K562 (cell line): ENCODE measurements around the gene PCSK2.

Source experiments
- EP300 ChIP-seq: IDR thresholded peaks from 2 replicates; pipeline ENCODE4 v1.6.1; 2012; ENCODE audit warnings: low read length, improper control_type of control experiment
- NCOA2 ChIP-seq, 2 experiments: fragments of 450-650 bp; IDR thresholded peaks; 2 replicates each; pipeline ENCODE4 v1.6.1; 2018; ENCODE audit warnings: mild to moderate bottlenecking in 2 of 2, moderate library complexity in 1 of 2; ENCODE audit not compliant: partially characterized antibody in 2 of 2
- RBBP5 ChIP-seq: fragments of 200-600 bp; sonication (generic); IDR thresholded peaks from 2 replicates; pipeline ENCODE4 v1.6.1; 2012; ENCODE audit warnings: borderline replicate concordance, mild to moderate bottlenecking, low read length, control low read depth, inconsistent platforms; ENCODE audit not compliant: insufficient read depth, poor library complexity, severe bottlenecking
- TAF1 ChIP-seq: IDR thresholded peaks from 2 replicates; pipeline ENCODE4 v1.6.1; 2011; ENCODE audit warnings: mild to moderate bottlenecking, low read length, moderate library complexity; ENCODE audit not compliant: insufficient read depth, control insufficient read depth, severe bottlenecking; ENCODE audit errors: extremely low read depth
- TF ChIP-seq, protein P1 (sequence below): fragments of 250-450 bp; sonication (Bioruptor Pico); IDR thresholded peaks from 2 replicates; pipeline ENCODE4 v1.5.0; 2021; ENCODE audit warnings: mild to moderate bottlenecking, moderate library complexity
- TF ChIP-seq, protein P2 (sequence below): sonication (generic); formaldehyde crosslinking; IDR thresholded peaks from 2 replicates; pipeline ENCODE4 v1.8.0; 2023; ENCODE audit warnings: mild to moderate bottlenecking, missing genetic modification reagents
- TF ChIP-seq, protein P3 (sequence below): fragments of 450-650 bp; formaldehyde crosslinking; IDR thresholded peaks from 2 replicates; pipeline ENCODE4 v1.4.0; 2022; ENCODE audit warnings: missing genetic modification characterization
- TF ChIP-seq, protein P4 (sequence below), 3 experiments: IDR thresholded peaks in 2 of 3; conservative IDR thresholded peaks in 1 of 3; 2 replicates each; pipeline ENCODE4 v1.5.1; 2011 to 2012; ENCODE audit warnings: low read length in 3 of 3, mild to moderate bottlenecking in 3 of 3, control low read depth in 2 of 3, improper control_type of control experiment in 1 of 3, inconsistent platforms in 1 of 3, low read depth in 1 of 3, mixed read lengths in 1 of 3, moderate library complexity in 1 of 3; ENCODE audit not compliant: insufficient read depth in 2 of 3
- TF ChIP-seq, protein P5 (sequence below): fragments of 450-650 bp; IDR thresholded peaks from 2 replicates; pipeline ENCODE4 v1.6.1; 2016; ENCODE audit warnings: antibody characterized with exemption

DNA sequence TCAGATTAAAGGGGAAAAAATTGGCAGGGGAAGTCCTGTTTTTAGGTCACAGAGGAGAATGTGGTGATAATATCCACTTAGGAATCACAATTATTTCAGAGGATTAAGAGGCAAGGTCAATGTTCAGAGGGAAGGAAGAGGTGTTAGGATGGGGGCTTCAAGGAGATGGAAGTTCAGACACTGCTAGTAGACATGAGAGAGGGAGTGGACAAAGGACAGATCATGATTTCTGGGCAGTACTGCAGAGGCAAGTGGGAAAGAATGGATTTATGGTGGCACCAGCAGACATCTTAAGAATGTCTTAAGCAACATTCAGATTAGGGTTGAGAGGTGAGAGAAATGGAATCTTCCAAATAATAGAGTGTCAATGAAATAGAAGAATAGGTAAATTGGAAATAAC is 9.9 kb downstream of the PCSK2 start:
- TF ChIP-seq, protein P1, sequence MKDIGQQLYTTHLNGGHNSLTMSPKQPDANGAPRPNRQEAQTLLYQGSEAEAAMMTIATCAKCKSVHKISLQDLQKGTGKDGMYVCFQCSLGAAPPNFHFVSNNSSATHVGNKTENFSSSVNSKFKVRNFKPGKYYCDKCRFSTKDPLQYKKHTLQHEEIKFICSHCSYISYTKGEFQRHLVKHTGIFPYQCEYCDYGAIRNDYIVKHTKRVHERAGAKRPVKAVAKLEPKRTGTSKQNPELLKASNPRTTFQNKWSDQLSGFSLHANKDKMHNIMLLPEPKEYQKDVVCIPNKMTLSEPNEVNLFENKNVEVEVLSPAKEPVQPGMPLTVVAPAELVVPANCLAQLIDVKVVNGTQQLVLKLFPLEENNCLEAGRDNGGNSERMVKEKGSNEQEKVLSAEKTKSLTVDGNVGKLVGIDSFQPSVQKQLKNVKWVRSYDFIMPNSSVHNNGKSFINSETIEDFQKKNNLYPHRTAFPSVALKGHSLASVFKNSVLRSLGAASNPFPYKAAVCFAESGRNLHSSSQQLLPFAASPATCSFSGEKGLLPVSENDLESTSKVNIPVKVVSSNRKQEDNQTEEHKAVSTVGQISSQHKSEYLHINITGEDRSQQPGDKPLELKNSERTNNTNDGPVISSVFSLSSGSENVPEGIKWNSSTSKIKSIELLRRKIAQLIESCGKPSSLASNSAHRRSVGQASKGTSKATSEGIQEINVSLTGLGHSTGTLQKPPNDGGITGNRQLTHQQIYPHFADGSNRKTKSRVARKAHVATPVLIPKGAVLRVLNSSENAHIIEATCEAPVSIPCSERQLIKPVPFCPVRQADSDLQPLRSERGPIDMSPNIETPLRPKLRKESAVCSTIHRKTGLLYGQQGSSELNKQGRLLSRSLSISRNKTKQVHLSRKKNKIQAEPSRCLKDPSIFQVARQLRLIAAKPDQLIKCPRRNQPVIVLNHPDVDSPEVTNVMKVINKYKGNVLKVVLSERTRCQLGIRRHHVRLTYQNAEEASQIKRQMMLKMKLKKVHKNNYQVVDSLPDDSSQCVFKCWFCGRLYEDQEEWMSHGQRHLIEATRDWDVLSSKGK (CRISPR knock-in tag) = no peak
- TF ChIP-seq TAF1 = no peak
- TF ChIP-seq, protein P2, sequence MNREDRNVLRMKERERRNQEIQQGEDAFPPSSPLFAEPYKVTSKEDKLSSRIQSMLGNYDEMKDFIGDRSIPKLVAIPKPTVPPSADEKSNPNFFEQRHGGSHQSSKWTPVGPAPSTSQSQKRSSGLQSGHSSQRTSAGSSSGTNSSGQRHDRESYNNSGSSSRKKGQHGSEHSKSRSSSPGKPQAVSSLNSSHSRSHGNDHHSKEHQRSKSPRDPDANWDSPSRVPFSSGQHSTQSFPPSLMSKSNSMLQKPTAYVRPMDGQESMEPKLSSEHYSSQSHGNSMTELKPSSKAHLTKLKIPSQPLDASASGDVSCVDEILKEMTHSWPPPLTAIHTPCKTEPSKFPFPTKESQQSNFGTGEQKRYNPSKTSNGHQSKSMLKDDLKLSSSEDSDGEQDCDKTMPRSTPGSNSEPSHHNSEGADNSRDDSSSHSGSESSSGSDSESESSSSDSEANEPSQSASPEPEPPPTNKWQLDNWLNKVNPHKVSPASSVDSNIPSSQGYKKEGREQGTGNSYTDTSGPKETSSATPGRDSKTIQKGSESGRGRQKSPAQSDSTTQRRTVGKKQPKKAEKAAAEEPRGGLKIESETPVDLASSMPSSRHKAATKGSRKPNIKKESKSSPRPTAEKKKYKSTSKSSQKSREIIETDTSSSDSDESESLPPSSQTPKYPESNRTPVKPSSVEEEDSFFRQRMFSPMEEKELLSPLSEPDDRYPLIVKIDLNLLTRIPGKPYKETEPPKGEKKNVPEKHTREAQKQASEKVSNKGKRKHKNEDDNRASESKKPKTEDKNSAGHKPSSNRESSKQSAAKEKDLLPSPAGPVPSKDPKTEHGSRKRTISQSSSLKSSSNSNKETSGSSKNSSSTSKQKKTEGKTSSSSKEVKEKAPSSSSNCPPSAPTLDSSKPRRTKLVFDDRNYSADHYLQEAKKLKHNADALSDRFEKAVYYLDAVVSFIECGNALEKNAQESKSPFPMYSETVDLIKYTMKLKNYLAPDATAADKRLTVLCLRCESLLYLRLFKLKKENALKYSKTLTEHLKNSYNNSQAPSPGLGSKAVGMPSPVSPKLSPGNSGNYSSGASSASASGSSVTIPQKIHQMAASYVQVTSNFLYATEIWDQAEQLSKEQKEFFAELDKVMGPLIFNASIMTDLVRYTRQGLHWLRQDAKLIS (CRISPR knock-in tag) = no peak
- no peak for TF ChIP-seq EP300
- no peak for TF ChIP-seq NCOA2 (IDR thresholded peaks at IDR 0.05; ENCODE audit: partially characterized antibody in 2 of 2)
- TF ChIP-seq, protein P3, sequence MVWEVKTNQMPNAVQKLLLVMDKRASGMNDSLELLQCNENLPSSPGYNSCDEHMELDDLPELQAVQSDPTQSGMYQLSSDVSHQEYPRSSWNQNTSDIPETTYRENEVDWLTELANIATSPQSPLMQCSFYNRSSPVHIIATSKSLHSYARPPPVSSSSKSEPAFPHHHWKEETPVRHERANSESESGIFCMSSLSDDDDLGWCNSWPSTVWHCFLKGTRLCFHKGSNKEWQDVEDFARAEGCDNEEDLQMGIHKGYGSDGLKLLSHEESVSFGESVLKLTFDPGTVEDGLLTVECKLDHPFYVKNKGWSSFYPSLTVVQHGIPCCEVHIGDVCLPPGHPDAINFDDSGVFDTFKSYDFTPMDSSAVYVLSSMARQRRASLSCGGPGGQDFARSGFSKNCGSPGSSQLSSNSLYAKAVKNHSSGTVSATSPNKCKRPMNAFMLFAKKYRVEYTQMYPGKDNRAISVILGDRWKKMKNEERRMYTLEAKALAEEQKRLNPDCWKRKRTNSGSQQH = no peak
- TF ChIP-seq, protein P4, sequence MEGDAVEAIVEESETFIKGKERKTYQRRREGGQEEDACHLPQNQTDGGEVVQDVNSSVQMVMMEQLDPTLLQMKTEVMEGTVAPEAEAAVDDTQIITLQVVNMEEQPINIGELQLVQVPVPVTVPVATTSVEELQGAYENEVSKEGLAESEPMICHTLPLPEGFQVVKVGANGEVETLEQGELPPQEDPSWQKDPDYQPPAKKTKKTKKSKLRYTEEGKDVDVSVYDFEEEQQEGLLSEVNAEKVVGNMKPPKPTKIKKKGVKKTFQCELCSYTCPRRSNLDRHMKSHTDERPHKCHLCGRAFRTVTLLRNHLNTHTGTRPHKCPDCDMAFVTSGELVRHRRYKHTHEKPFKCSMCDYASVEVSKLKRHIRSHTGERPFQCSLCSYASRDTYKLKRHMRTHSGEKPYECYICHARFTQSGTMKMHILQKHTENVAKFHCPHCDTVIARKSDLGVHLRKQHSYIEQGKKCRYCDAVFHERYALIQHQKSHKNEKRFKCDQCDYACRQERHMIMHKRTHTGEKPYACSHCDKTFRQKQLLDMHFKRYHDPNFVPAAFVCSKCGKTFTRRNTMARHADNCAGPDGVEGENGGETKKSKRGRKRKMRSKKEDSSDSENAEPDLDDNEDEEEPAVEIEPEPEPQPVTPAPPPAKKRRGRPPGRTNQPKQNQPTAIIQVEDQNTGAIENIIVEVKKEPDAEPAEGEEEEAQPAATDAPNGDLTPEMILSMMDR (IDR thresholded peaks at IDR 0.05 in 2 of 3, conservative IDR thresholded peaks at IDR 0.05 in 1 of 3; ENCODE audit: insufficient read depth in 2 of 3, low read depth in 1 of 3, low read length in 3 of 3) = no peak
- no peak for TF ChIP-seq RBBP5
- TF ChIP-seq, protein P5, sequence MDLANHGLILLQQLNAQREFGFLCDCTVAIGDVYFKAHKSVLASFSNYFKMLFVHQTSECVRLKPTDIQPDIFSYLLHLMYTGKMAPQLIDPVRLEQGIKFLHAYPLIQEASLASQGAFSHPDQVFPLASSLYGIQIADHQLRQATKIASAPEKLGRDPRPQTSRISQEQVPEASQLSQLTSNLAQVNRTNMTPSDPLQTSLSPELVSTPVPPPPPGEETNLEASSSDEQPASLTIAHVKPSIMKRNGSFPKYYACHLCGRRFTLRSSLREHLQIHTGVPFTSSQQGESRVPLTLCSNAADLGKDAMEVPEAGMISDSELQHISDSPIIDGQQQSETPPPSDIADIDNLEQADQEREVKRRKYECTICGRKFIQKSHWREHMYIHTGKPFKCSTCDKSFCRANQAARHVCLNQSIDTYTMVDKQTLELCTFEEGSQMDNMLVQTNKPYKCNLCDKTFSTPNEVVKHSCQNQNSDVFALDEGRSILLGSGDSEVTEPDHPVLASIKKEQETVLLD = no peak
